ES-I3 (cell line): ENCODE data around the gene CCDC174.

Source experiments
- H3K36me3 ChIP-seq: 2 replicates; pipeline ENCODE4 v1.6.1; 2013; ENCODE audit warnings: mild to moderate bottlenecking, low read length, control low read depth, moderate library complexity; ENCODE audit not compliant: insufficient read depth
- H3K4me1 ChIP-seq: 2 replicates; pipeline ENCODE4 v1.6.1; 2013; ENCODE audit warnings: mild to moderate bottlenecking, control low read depth, low read length; ENCODE audit not compliant: insufficient read depth
- H3K9ac ChIP-seq: 2 replicates; pipeline ENCODE4 v1.6.1; 2013; ENCODE audit warnings: low read depth, mild to moderate bottlenecking, low read length, moderate library complexity
- H3K9me3 ChIP-seq: 2 replicates; pipeline ENCODE4 v1.6.1; 2013; ENCODE audit warnings: mild to moderate bottlenecking, low read length, moderate library complexity; ENCODE audit not compliant: control insufficient read depth, insufficient read depth

Gene CCDC174

GRCh38 chr3:14657579-14657978, 6.0 kb downstream of the CCDC174 start:
- peaks cover 32% of the 10 kb centered on the region for H3K36me3 ChIP-seq
- H3K4me1 ChIP-seq = no peaks in the 10 kb centered on the region; the same call in 1 of the 2 replicates
- H3K9me3 ChIP-seq = no peaks in the 10 kb centered on the region
- no peak overlapping the region for H3K9ac ChIP-seq

GRCh38 chr3:14658978-14659377, 7.4 kb downstream of the CCDC174 start:
- Histone ChIP-seq H3K9me3 (no peaks in the 10 kb centered on the region), H3K4me1 (no peaks in the 10 kb centered on the region), H3K9ac (no peak overlapping the region), H3K36me3 (peaks cover 36% of the 10 kb centered on the region)

GRCh38 chr3:14660942-14661341, 9.4 kb downstream of the CCDC174 start:
- peaks cover 53% of the 10 kb centered on the region for H3K36me3 ChIP-seq

GRCh38 chr3:14663396-14664135, 12.0 kb downstream of the CCDC174 start:
- Histone ChIP-seq H3K9me3 (no peaks in the 10 kb centered on the region), H3K9ac (no peak overlapping the region), H3K36me3 (peaks cover 47% of the 10 kb centered on the region), H3K4me1 (no peaks in the 10 kb centered on the region)

More at GRCh38 chr3:14660942-14661341, 9.4 kb downstream of the CCDC174 start:
- Histone ChIP-seq H3K9ac (no peak overlapping the region), H3K9me3 (no peaks in the 10 kb centered on the region), H3K4me1 (no peaks in the 10 kb centered on the region)

- no peaks in the 10 kb centered on the region for H3K4me1 ChIP-seq
- no peaks in the 10 kb centered on the region for H3K9me3 ChIP-seq
- H3K36me3 ChIP-seq = peaks cover 48% of the 10 kb centered on the region
- no peak overlapping the region for H3K9ac ChIP-seq
Observed at GRCh38 chr3:14664170-14664569, 12.6 kb downstream of the CCDC174 start.

GRCh38 chr3:14672588-14672987, 21.0 kb downstream of the CCDC174 start:
- H3K9me3 ChIP-seq = no peaks in the 10 kb centered on the region
- no peak overlapping the region for H3K9ac ChIP-seq
- H3K4me1 ChIP-seq = no peaks in the 10 kb centered on the region
- peaks cover 27% of the 10 kb centered on the region for H3K36me3 ChIP-seq

GRCh38 chr3:14674841-14675240, 23.3 kb downstream of the CCDC174 start, which contains the start of gene C3orf20:
TSS of gene C3orf20 (plus strand) at chr3:14675141. CDS start at chr3:14682714, 7,573 bp downstream.
- Histone ChIP-seq H3K36me3 (peaks cover 20% of the 10 kb centered on the region), H3K4me1 (no peaks in the 10 kb centered on the region), H3K9ac (no peak within 1 kb of the TSS), H3K9me3 (peaks cover 3% of the 10 kb centered on the region; the same call in 1 of the 2 replicates)

GRCh38 chr3:14676881-14677280, 25.3 kb downstream of the CCDC174 start:
- Histone ChIP-seq H3K36me3 (peaks cover 8% of the 10 kb centered on the region; the same call in 1 of the 2 replicates), H3K9ac (no peak overlapping the region), H3K4me1 (no peaks in the 10 kb centered on the region), H3K9me3 (peaks cover 3% of the 10 kb centered on the region; the same call in 1 of the 2 replicates)

GRCh38 chr3:14678015-14678503, 26.5 kb downstream of the CCDC174 start:
- H3K9me3 ChIP-seq = peaks cover 3% of the 10 kb centered on the region; the same call in 1 of the 2 replicates
- H3K9ac ChIP-seq = no peak overlapping the region
- no peaks in the 10 kb centered on the region for H3K4me1 ChIP-seq
- H3K36me3 ChIP-seq = no peaks in the 10 kb centered on the region

- H3K9ac ChIP-seq = no peak overlapping the region
- H3K9me3 ChIP-seq = peaks cover 3% of the 10 kb centered on the region; the same call in 1 of the 2 replicates
- no peaks in the 10 kb centered on the region for H3K4me1 ChIP-seq
- H3K36me3 ChIP-seq = no peaks in the 10 kb centered on the region
Observed at GRCh38 chr3:14680115-14680514, 28.6 kb downstream of the CCDC174 start.

GRCh38 chr3:14680716-14681115, 29.2 kb downstream of the CCDC174 start:
- Histone ChIP-seq H3K36me3 (no peaks in the 10 kb centered on the region), H3K9ac (no peak overlapping the region), H3K9me3 (peaks cover 3% of the 10 kb centered on the region; the same call in 1 of the 2 replicates), H3K4me1 (no peaks in the 10 kb centered on the region)

GRCh38 chr3:14684447-14684846, 32.9 kb downstream of the CCDC174 start:
- Histone ChIP-seq H3K36me3 (no peaks in the 10 kb centered on the region), H3K9ac (no peak overlapping the region), H3K4me1 (no peaks in the 10 kb centered on the region), H3K9me3 (no peaks in the 10 kb centered on the region)

GRCh38 chr3:14685179-14685578, 33.6 kb downstream of the CCDC174 start:
- Histone ChIP-seq H3K36me3 (no peaks in the 10 kb centered on the region), H3K4me1 (no peaks in the 10 kb centered on the region), H3K9ac (no peak overlapping the region), H3K9me3 (no peaks in the 10 kb centered on the region)

- Histone ChIP-seq H3K4me1 (no peaks in the 10 kb centered on the region), H3K9me3 (no peaks in the 10 kb centered on the region), H3K9ac (no peak overlapping the region), H3K36me3 (no peaks in the 10 kb centered on the region)
Observed at GRCh38 chr3:14687360-14687759, 35.8 kb downstream of the CCDC174 start.

GRCh38 chr3:14688525-14688924, 37.0 kb downstream of the CCDC174 start:
- H3K36me3 ChIP-seq = no peaks in the 10 kb centered on the region
- no peaks in the 10 kb centered on the region for H3K9me3 ChIP-seq
- no peaks in the 10 kb centered on the region for H3K4me1 ChIP-seq
- no peak overlapping the region for H3K9ac ChIP-seq
